Liver (tissue), 9 donors: ENCODE data around the gene INTS6. TPM values are rescaled to one million over a fixed set of nuclear protein-coding genes. Genes with fewer than 3 reads are reported as not detected.

Experiments used
- DNase-seq: peaks from one replicate; pipeline ENCODE4 v3.0.0-alpha.2; 2017; ENCODE audit warnings: low spot score
- H3K27ac ChIP-seq, 2 donors: one replicate each; pipeline ENCODE4 v1.7.0; 2013; ENCODE audit warnings: inconsistent platforms in 2 of 2, low read length in 2 of 2, control low read depth in 1 of 2, low read depth in 1 of 2, mild to moderate bottlenecking in 1 of 2
- H3K27me3 ChIP-seq, 4 donors: one replicate each; pipeline versions ENCODE4 v1.6.1 to v1.7.0; 2013; ENCODE audit warnings: low read length in 3 of 4, inconsistent platforms in 1 of 4, mild to moderate bottlenecking in 1 of 4, moderate library complexity in 1 of 4; ENCODE audit not compliant: control insufficient read depth in 4 of 4, insufficient read depth in 4 of 4
- H3K36me3 ChIP-seq, 4 donors: one replicate each; pipeline versions ENCODE4 v1.6.1 to v1.7.0; 2013; ENCODE audit warnings: low read length in 3 of 4, mild to moderate bottlenecking in 3 of 4, low read depth in 1 of 4, moderate library complexity in 1 of 4; ENCODE audit not compliant: control insufficient read depth in 4 of 4, insufficient read depth in 3 of 4
- H3K4me1 ChIP-seq, 4 donors: one replicate each; pipeline versions ENCODE4 v1.6.1 to v1.7.0; 2013; ENCODE audit warnings: low read length in 3 of 4, mild to moderate bottlenecking in 3 of 4, moderate library complexity in 1 of 4; ENCODE audit not compliant: control insufficient read depth in 4 of 4, insufficient read depth in 4 of 4
- H3K4me3 ChIP-seq, 3 donors: one replicate each; pipeline versions ENCODE4 v1.6.1 to v1.7.0; 2013; ENCODE audit warnings: low read length in 3 of 3, control low read depth in 1 of 3, low read depth in 1 of 3, mild to moderate bottlenecking in 1 of 3
- H3K9ac ChIP-seq, 2 donors: one replicate each; pipeline ENCODE4 v1.7.0; 2013; ENCODE audit warnings: low read length in 2 of 2, mild to moderate bottlenecking in 2 of 2, moderate library complexity in 2 of 2, control low read depth in 1 of 2, low read depth in 1 of 2
- H3K9me3 ChIP-seq, 4 donors: one replicate each; pipeline versions ENCODE4 v1.6.1 to v1.7.0; 2013; ENCODE audit warnings: low read length in 3 of 4; ENCODE audit not compliant: control insufficient read depth in 4 of 4
- ATF3 ChIP-seq: IDR thresholded peaks from 2 replicates; pipeline ENCODE4 v1.6.1; 2016; ENCODE audit warnings: antibody characterized with exemption
- CTCF ChIP-seq: fragments of 150-350 bp; IDR thresholded peaks from 2 replicates; pipeline ENCODE4 v1.5.1; 2017; ENCODE audit warnings: improper control_type of control experiment, low read depth, low read length; ENCODE audit not compliant: missing input control
- EGR1 ChIP-seq, 2 donors: IDR thresholded peaks; 2 replicates each; pipeline ENCODE4 v1.6.1; 2016 to 2018; ENCODE audit warnings: antibody characterized with exemption in 2 of 2, low read depth in 2 of 2
- FOXA1 ChIP-seq: IDR thresholded peaks from 2 replicates; pipeline ENCODE4 v1.6.1; 2016; ENCODE audit warnings: antibody characterized with exemption
- FOXA2 ChIP-seq: IDR thresholded peaks from 2 replicates; pipeline ENCODE4 v1.6.1; 2016; ENCODE audit warnings: antibody characterized with exemption
- GABPA ChIP-seq, 2 donors: IDR thresholded peaks in 1 of 2; conservative IDR thresholded peaks in 1 of 2; 2 replicates each; pipeline ENCODE4 v1.6.1; 2016; ENCODE audit warnings: antibody characterized with exemption in 2 of 2, mild to moderate bottlenecking in 1 of 2, moderate library complexity in 1 of 2
- HNF4A ChIP-seq, 2 donors: conservative IDR thresholded peaks; 2 replicates each; pipeline ENCODE4 v1.6.1; 2016; ENCODE audit warnings: antibody characterized with exemption in 2 of 2, mild to moderate bottlenecking in 2 of 2
- HNF4G ChIP-seq: IDR thresholded peaks from 2 replicates; pipeline ENCODE4 v1.6.1; 2016; ENCODE audit warnings: antibody characterized with exemption
- JUND ChIP-seq, 2 donors: IDR thresholded peaks; 2 replicates each; pipeline ENCODE4 v1.6.1; 2016; ENCODE audit warnings: antibody characterized with exemption in 2 of 2
- MAX ChIP-seq: IDR thresholded peaks from 2 replicates; pipeline ENCODE4 v1.6.1; 2016; ENCODE audit warnings: antibody characterized with exemption
- NR2F2 ChIP-seq: IDR thresholded peaks from 2 replicates; pipeline ENCODE4 v1.6.1; 2016; ENCODE audit warnings: antibody characterized with exemption
- RAD21 ChIP-seq, 2 donors: IDR thresholded peaks; 2 replicates each; pipeline ENCODE4 v1.6.1; 2016; ENCODE audit warnings: antibody characterized with exemption in 2 of 2, mild to moderate bottlenecking in 2 of 2
- REST ChIP-seq: IDR thresholded peaks from 2 replicates; pipeline ENCODE4 v1.6.1; 2016; ENCODE audit warnings: antibody characterized with exemption, mild to moderate bottlenecking
- RXRA ChIP-seq, 2 donors: IDR thresholded peaks; 2 replicates each; pipeline ENCODE4 v1.6.1; 2017 to 2018; ENCODE audit warnings: antibody characterized with exemption in 2 of 2, mild to moderate bottlenecking in 1 of 2
- SP1 ChIP-seq: IDR thresholded peaks from 2 replicates; pipeline ENCODE4 v1.6.1; 2018; ENCODE audit warnings: antibody characterized with exemption, mild to moderate bottlenecking
- TAF1 ChIP-seq: conservative IDR thresholded peaks from 2 replicates; pipeline ENCODE4 v1.6.1; 2016; ENCODE audit warnings: antibody characterized with exemption, mild to moderate bottlenecking
- YY1 ChIP-seq: IDR thresholded peaks from 2 replicates; pipeline ENCODE4 v1.6.1; 2016; ENCODE audit warnings: antibody characterized with exemption, mild to moderate bottlenecking
- ZBTB33 ChIP-seq: IDR thresholded peaks from 2 replicates; pipeline ENCODE4 v1.6.1; 2016; ENCODE audit warnings: antibody characterized with exemption
- WGBS: extraction: QIAGEN DNeasy Blood & Tissue Kit; methylation state at CpG from one replicate; pipeline ENCODE4 v1.1.7; 2013; 5-methylcytosine and 5-hydroxymethylcytosine counted together
- polyA plus RNA-seq, 2 donors: library from polyadenylated mRNA; stranded (reverse) in 1 of 2; unstranded in 1 of 2; fragments of 200-250 nt in 1 of 2; fragments of >200 nt in 1 of 2; fragmentation: Nextera tagmentation in 1 of 2; extraction: Ambion mirVana in 1 of 2; gene quantifications; one replicate each; pipeline versions ENCODE4 v1.2.1 to v1.2.3, GENCODE V29; 2013 to 2015
- total RNA-seq, 2 donors: library from RNA; depleted of rRNA; stranded (reverse); fragments of >200 nt; gene quantifications; one replicate each; pipeline ENCODE4 v1.2.3, GENCODE V29; 2014
- donor health status: healthy.
- donor health status: healthy.
- donor health status: healthy.
- donor health status: healthy.
- donor health status: healthy.

Gene INTS6
- total and polyA plus RNA-seq, 4 donors: 11.4 to 61.4 (median 18.8) TPM

GRCh38 chr13:51329606-51330005, 123.2 kb downstream of the INTS6 start:
- no peak overlapping the region for H3K4me3 ChIP-seq
- TF ChIP-seq ZBTB33 (no peak), FOXA2 (no peak), TAF1 (no peak), RXRA (IDR thresholded peaks at IDR 0.05) (no peak), CTCF (no peak), HNF4G (no peak), YY1 (no peak), SP1 (no peak), GABPA (IDR thresholded peaks at IDR 0.05 in 1 of 2, conservative IDR thresholded peaks at IDR 0.05 in 1 of 2) (no peak), FOXA1 (no peak), REST (no peak), EGR1 (IDR thresholded peaks at IDR 0.05; ENCODE audit: low read depth in 2 of 2) (no peak), JUND (IDR thresholded peaks at IDR 0.05) (no peak), ATF3 (no peak), MAX (no peak), RAD21 (IDR thresholded peaks at IDR 0.05) (no peak), NR2F2 (no peak), HNF4A (conservative IDR thresholded peaks at IDR 0.05) (no peak)
- no peak for DNase-seq
- H3K9me3 ChIP-seq: no peaks in the 10 kb centered on the region
- H3K27me3 ChIP-seq: no peaks in the 10 kb centered on the region
- 92% methylated on average over 3 of the region's 3 CpGs for WGBS
- H3K36me3 ChIP-seq: no peaks in the 10 kb centered on the region
- H3K27ac ChIP-seq: no peak overlapping the region
- no peak overlapping the region for H3K9ac ChIP-seq
- no peaks in the 10 kb centered on the region for H3K4me1 ChIP-seq
